SK-N-SH treated with all-trans-retinoic acid at 6 μM for 48 hours (cell line): ENCODE results near the gene PRH2.

ENCODE experiments used
- PPARA ChIP-seq: fragments of 250-450 bp; sonication (Bioruptor Pico); IDR thresholded peaks from 2 replicates; pipeline ENCODE4 v1.5.0; 2020; ENCODE audit warnings: mild to moderate bottlenecking, borderline replicate concordance
- ZNF8 ChIP-seq: fragments of 450-650 bp; formaldehyde crosslinking; IDR thresholded peaks from 2 replicates; pipeline ENCODE4 v1.5.0; 2020; ENCODE audit warnings: mild to moderate bottlenecking, moderate library complexity
- TF ChIP-seq, protein P1 (sequence below): fragments of 250-450 bp; sonication (Bioruptor Pico); IDR thresholded peaks from 2 replicates; pipeline ENCODE4 v1.8.0; 2020; ENCODE audit warnings: mild to moderate bottlenecking, moderate library complexity, borderline replicate concordance

DNA sequence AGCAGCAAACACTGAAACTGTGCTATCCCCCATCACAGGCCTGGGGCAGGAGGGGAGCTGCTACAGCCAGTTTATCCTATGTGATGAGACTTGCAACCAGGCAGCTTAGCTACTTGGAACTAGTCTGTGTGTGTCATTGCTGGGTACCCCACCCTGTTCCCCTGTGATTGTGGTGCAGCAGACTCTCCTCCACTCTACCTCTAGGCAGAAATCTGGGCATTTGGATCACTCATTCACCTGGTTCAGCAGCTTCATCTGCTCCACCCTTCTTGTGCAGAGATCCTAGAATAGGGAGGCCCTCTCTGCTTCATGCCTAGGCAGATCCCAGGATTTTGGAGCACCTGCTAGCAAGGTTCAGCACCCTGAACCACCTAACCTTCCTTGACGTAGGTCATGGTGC, 28.5 kb upstream of the PRH2 start:
- TF ChIP-seq ZNF8 (CRISPR knock-in tag), result no peak
- TF ChIP-seq, protein P1, sequence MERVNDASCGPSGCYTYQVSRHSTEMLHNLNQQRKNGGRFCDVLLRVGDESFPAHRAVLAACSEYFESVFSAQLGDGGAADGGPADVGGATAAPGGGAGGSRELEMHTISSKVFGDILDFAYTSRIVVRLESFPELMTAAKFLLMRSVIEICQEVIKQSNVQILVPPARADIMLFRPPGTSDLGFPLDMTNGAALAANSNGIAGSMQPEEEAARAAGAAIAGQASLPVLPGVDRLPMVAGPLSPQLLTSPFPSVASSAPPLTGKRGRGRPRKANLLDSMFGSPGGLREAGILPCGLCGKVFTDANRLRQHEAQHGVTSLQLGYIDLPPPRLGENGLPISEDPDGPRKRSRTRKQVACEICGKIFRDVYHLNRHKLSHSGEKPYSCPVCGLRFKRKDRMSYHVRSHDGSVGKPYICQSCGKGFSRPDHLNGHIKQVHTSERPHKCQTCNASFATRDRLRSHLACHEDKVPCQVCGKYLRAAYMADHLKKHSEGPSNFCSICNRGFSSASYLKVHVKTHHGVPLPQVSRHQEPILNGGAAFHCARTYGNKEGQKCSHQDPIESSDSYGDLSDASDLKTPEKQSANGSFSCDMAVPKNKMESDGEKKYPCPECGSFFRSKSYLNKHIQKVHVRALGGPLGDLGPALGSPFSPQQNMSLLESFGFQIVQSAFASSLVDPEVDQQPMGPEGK (CRISPR knock-in tag), result no peak
- TF ChIP-seq PPARA, result no peak
